GM08714 (cell line): ENCODE results near the gene ZC3H18.

Source experiments
- H3K4me3 ChIP-seq: fragments of 200-500 bp; sonication (Bioruptor generic); 2 replicates; pipeline ENCODE4 v1.5.1; 2014; ENCODE audit warnings: mild to moderate bottlenecking, low read length, inconsistent platforms
- ZNF274 ChIP-seq: IDR thresholded peaks from 2 replicates; pipeline ENCODE4 v1.6.1; 2012; ENCODE audit warnings: mild to moderate bottlenecking, low read depth, low read length

Gene ZC3H18

DNA sequence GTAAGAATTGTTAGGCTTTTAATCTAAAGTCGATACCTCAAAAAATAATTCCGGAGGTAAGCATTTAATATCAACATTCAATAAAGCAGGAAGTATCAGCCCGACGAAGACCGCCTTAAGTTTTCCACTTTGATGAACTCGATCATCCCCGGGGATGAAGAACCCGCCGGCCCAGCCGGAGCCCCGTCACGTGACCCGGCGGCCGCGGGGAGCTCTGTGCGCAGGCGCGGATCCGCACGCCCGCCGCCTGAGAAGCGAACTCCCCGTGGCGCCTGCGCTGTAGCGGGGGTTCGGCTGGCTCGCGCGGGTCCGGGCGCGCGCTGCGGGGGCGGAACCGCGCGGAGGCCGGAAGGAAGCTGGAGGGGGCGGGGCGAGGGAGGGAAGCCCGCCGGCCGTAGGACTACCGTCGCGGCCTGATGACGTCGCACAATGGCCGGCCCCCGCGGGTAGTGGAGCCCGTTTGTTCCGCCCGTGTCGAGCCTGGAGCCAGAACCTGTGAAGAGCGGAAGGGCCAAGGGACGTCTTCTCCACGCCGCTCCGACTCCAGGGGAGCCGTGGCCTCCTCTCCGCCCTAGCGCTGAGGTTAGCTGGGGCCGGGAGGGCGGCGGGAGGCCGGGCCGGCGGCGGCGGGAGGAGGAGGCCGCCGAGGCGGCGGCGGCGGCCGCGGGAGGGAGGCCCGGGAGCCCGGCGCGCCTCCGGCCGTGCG, at the start of gene ZC3H18:
Gene ZC3H18, plus strand, starts transcription at position 419 of the 706 bp plus-strand sequence. CDS start 6,721 bp downstream, outside the sequence.
- no peak for TF ChIP-seq ZNF274
- peak within 1 kb of the TSS; percentile 94 for H3K4me3 ChIP-seq

- no peak overlapping the region for H3K4me3 ChIP-seq
- TF ChIP-seq ZNF274, result no peak
Measured at GRCh38 chr16:88521674-88522073, 48.5 kb upstream of the ZC3H18 start.

DNA sequence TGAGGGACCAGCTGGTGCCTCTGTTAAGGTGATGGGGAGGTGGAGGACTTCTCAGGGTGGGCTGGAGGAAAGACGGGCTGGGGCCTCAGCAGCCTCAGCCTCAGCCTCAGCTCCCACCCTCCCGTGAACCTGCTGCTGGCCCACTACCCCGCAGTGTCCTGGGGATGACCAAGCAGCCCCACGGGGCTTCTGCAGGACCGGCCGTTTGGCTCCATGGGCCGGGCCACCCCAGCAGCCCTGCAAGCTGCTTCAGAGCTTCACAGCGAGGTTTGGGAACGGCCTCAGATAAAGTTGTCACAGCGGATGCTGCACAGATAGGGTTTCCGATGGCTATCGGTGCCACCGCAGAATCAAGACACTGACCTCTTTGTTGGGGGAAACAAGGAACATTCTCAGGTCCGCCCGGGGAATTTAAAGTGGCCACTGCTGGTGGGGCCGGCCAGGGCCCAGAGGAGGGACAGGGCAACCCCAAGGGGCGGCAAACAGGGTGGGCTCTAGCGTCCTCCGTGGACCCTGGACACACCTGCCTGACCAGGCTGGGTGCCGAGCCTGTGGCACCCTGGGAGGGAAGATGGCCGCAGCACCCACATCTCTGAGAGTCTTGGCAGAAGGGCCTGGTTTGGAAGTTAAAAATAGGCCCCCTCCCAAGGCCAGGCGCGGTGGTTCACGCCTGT, 47.8 kb upstream of the ZC3H18 start:
- no peak for TF ChIP-seq ZNF274

DNA sequence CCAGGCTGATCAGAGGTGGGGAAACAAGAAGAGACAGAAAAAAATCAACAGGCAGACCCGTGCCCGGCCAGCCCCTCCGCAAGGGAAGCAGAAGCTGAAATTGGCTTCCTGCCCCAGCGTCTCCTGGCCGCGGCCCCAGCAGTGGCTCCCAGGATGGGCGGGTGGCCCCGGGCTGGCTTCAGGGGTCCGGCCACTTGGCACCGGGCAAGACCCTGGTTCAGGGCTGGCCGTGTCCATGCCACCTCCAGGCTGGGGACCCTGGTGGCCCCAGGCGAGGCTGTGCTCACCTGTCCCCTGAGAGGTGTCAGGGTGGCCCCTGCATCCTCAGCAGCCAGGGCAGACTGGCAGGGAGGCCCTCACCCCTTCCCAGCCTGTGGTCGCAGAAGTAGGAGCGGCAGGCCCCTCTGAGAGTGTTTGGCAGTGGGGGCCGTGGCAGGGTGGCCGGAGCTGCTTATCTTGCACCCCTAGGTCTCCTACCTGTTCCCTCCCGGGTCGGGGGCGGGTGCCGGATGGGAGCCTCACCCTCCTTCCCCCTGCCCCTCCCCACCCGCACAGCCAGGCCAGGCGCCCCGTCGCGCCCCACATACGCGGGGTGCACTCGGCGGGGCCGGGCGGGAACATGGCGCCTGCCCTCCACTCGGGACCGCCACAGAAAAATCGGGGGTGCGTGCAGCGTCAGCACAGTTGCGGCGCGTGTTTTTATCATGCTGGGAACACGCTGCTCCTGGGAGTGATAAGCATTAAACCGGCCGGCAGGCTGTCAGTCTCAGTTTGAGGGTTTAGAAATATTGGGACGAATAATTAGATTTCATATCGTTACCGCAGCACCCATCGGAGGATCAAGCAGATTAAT, 46.7 kb upstream of the ZC3H18 start:
- TF ChIP-seq ZNF274, result no peak
- no peak overlapping the region for H3K4me3 ChIP-seq

More for the DNA sequence above, 47.8 kb upstream of the ZC3H18 start:
- no peak overlapping the region for H3K4me3 ChIP-seq

GRCh38 chr16:88524274-88524972, 45.8 kb upstream of the ZC3H18 start:
- no peak for TF ChIP-seq ZNF274
- H3K4me3 ChIP-seq, result no peak overlapping the region

- TF ChIP-seq ZNF274, result no peak
- H3K4me3 ChIP-seq, result no peak overlapping the region
Measured at GRCh38 chr16:88524973-88525662, 45.1 kb upstream of the ZC3H18 start.

- TF ChIP-seq ZNF274, result no peak
- no peak overlapping the region for H3K4me3 ChIP-seq
Measured at GRCh38 chr16:88525663-88525990, 44.6 kb upstream of the ZC3H18 start.

GRCh38 chr16:88526008-88526905, 43.9 kb upstream of the ZC3H18 start:
- no peak overlapping the region for H3K4me3 ChIP-seq
- no peak for TF ChIP-seq ZNF274

- TF ChIP-seq ZNF274, result no peak
Measured at GRCh38 chr16:88526906-88527185, 43.4 kb upstream of the ZC3H18 start.

GRCh38 chr16:88527186-88527936, 42.8 kb upstream of the ZC3H18 start:
- H3K4me3 ChIP-seq, result no peak overlapping the region
- no peak for TF ChIP-seq ZNF274

More at GRCh38 chr16:88526906-88527185, 43.4 kb upstream of the ZC3H18 start:
- no peak overlapping the region for H3K4me3 ChIP-seq

GRCh38 chr16:88527937-88528743, 42.1 kb upstream of the ZC3H18 start:
- H3K4me3 ChIP-seq, result no peak overlapping the region
- TF ChIP-seq ZNF274, result no peak
